IMR-90 (cell line): ENCODE data around the gene ZNF853. TPM values are rescaled to one million over a fixed set of nuclear protein-coding genes. Genes with fewer than 3 reads are reported as not detected.

ENCODE experiments used
- ATAC-seq: fragments of 200-7000 bp; cut with Tn5 transposase; 2 replicates; pipeline ENCODE4 v1.9.1; 2020; ENCODE audit warnings: low read depth, mild to moderate bottlenecking, moderate library complexity
- BruUV-seq: library from RNA; stranded (reverse); fragments of 400-500 nt; replicated peaks from 2 replicates; lab custom pipeline; 2021; lab: Mats Ljungman, UMichigan
- CTCF ChIA-PET: fragments of 300-600 bp; formaldehyde crosslinking; extraction: SDS; loops from one replicate; lab custom pipeline; 2021; ENCODE audit warnings: antibody characterized with exemption; lab: Yijun Ruan, JAX
- POLR2A ChIA-PET: fragments of 300-600 bp; sonication (Branson Sonifier 250); formaldehyde crosslinking; loops from one replicate; lab custom pipeline; 2022; ENCODE audit warnings: antibody characterized with exemption; ENCODE audit not compliant: unreplicated experiment; lab: Charles Lee
- DNase-seq: peaks from one replicate; pipeline ENCODE4 v3.0.0; 2013
- H2AFZ ChIP-seq: replicated peaks from 2 replicates; pipeline ENCODE3; 2013; ENCODE audit warnings: low read length, mild to moderate bottlenecking; ENCODE audit not compliant: poor library complexity
- H2AK5ac ChIP-seq: 2 replicates; pipeline ENCODE4 v1.6.1; 2013; ENCODE audit warnings: low read depth, low read length, inconsistent platforms
- H2AK9ac ChIP-seq: replicated peaks from 2 replicates; pipeline ENCODE3; 2013; ENCODE audit warnings: mild to moderate bottlenecking, low read depth, low read length, moderate library complexity; ENCODE audit not compliant: poor library complexity
- H2BK120ac ChIP-seq: 2 replicates; pipeline ENCODE4 v1.6.1; 2013; ENCODE audit warnings: low read depth, low read length, inconsistent platforms
- H2BK15ac ChIP-seq: 3 replicates; pipeline ENCODE4 v1.6.1; 2013; ENCODE audit warnings: low read depth, low read length, inconsistent platforms
- H2BK20ac ChIP-seq: 2 replicates; pipeline ENCODE4 v1.6.1; 2013; ENCODE audit warnings: low read depth, mild to moderate bottlenecking, inconsistent platforms, low read length, moderate library complexity
- H2BK5ac ChIP-seq: 2 replicates; pipeline ENCODE4 v1.6.1; 2013; ENCODE audit warnings: mild to moderate bottlenecking, low read depth, low read length, inconsistent platforms; ENCODE audit not compliant: poor library complexity, severe bottlenecking
- H3K14ac ChIP-seq: replicated peaks from 2 replicates; pipeline ENCODE4 v1.6.1; 2013; ENCODE audit warnings: low read depth, low read length, inconsistent platforms
- H3K18ac ChIP-seq: 2 replicates; pipeline ENCODE4 v1.6.1; 2013; ENCODE audit warnings: low read depth, low read length, control low read depth
- H3K23ac ChIP-seq: 2 replicates; pipeline ENCODE4 v1.6.1; 2013; ENCODE audit warnings: low read depth, low read length, inconsistent platforms
- H3K27ac ChIP-seq: 2 replicates; pipeline ENCODE4 v1.5.1; 2013; ENCODE audit warnings: mild to moderate bottlenecking, control low read depth, low read length; ENCODE audit not compliant: insufficient read depth
- H3K27me3 ChIP-seq: 2 replicates; pipeline ENCODE4 v1.6.1; 2013; ENCODE audit warnings: low read length; ENCODE audit not compliant: control insufficient read depth, insufficient read depth
- H3K36me3 ChIP-seq: 2 replicates; pipeline ENCODE4 v1.6.1; 2013; ENCODE audit warnings: low read length, mixed read lengths; ENCODE audit not compliant: control insufficient read depth, insufficient read depth
- H3K4ac ChIP-seq: 2 replicates; pipeline ENCODE4 v1.6.1; 2013; ENCODE audit warnings: low read depth, low read length, inconsistent platforms
- H3K4me1 ChIP-seq: 2 replicates; pipeline ENCODE4 v1.6.1; 2013; ENCODE audit warnings: low read length, mixed read lengths; ENCODE audit not compliant: control insufficient read depth, insufficient read depth
- H3K4me2 ChIP-seq: 2 replicates; pipeline ENCODE4 v1.6.1; 2013; ENCODE audit warnings: low read depth, mild to moderate bottlenecking, control low read depth, low read length, moderate library complexity
- H3K4me3 ChIP-seq: 2 replicates; pipeline ENCODE4 v1.5.1; 2013; ENCODE audit warnings: low read depth, mild to moderate bottlenecking, control low read depth, low read length, moderate library complexity; ENCODE audit not compliant: insufficient read depth
- H3K56ac ChIP-seq: 2 replicates; pipeline ENCODE4 v1.6.1; 2013; ENCODE audit warnings: low read length, inconsistent platforms; ENCODE audit not compliant: insufficient read depth; ENCODE audit errors: extremely low read depth
- H3K79me1 ChIP-seq, 2 experiments: 2 replicates each; pipeline ENCODE4 v1.6.1; 2013; ENCODE audit warnings: low read length in 2 of 2, inconsistent platforms in 1 of 2, low read depth in 1 of 2
- H3K9ac ChIP-seq: 2 replicates; pipeline ENCODE4 v1.6.1; 2013; ENCODE audit warnings: low read depth, low read length, control low read depth
- H3K9me1 ChIP-seq: 2 replicates; pipeline ENCODE4 v1.6.1; 2013; ENCODE audit warnings: low read length, inconsistent platforms; ENCODE audit not compliant: insufficient read depth
- H3K9me3 ChIP-seq: 2 replicates; pipeline ENCODE4 v1.6.1; 2013; ENCODE audit warnings: low read length; ENCODE audit not compliant: control insufficient read depth, insufficient read depth
- H4K20me1 ChIP-seq: 2 replicates; pipeline ENCODE4 v1.6.1; 2013; ENCODE audit warnings: low read length, inconsistent platforms; ENCODE audit not compliant: insufficient read depth
- H4K5ac ChIP-seq: 2 replicates; pipeline ENCODE4 v1.6.1; 2013; ENCODE audit warnings: mild to moderate bottlenecking, low read depth, low read length, control low read depth
- H4K8ac ChIP-seq, 2 experiments: 2 replicates each; pipeline ENCODE4 v1.6.1; 2013; ENCODE audit warnings: low read depth in 2 of 2, low read length in 2 of 2, control low read depth in 1 of 2, inconsistent platforms in 1 of 2
- H4K91ac ChIP-seq: 2 replicates; pipeline ENCODE4 v1.6.1; 2013; ENCODE audit warnings: low read depth, low read length, inconsistent platforms; ENCODE audit not compliant: insufficient read depth
- CEBPB ChIP-seq: IDR thresholded peaks from 2 replicates; pipeline ENCODE4 v1.6.1; 2012; ENCODE audit warnings: low read depth, low read length, improper control_type of control experiment
- CHD1 ChIP-seq: IDR thresholded peaks from 2 replicates; pipeline ENCODE4 v1.6.1; 2012; ENCODE audit warnings: low read depth, low read length, improper control_type of control experiment
- FOS ChIP-seq: fragments of 150-350 bp; IDR thresholded peaks from 2 replicates; pipeline ENCODE4 v1.6.1; 2016; ENCODE audit warnings: low read depth, low read length
- MAFK ChIP-seq: IDR thresholded peaks from 2 replicates; pipeline ENCODE4 v1.6.1; 2012; ENCODE audit warnings: low read depth, low read length, improper control_type of control experiment
- MAZ ChIP-seq: IDR thresholded peaks from 2 replicates; pipeline ENCODE4 v1.6.1; 2012; ENCODE audit warnings: low read depth, mild to moderate bottlenecking, low read length, improper control_type of control experiment, moderate library complexity, borderline replicate concordance
- MXI1 ChIP-seq: IDR thresholded peaks from 2 replicates; pipeline ENCODE4 v1.6.1; 2012; ENCODE audit warnings: low read depth, mild to moderate bottlenecking, low read length, moderate library complexity, borderline replicate concordance
- NFE2L2 ChIP-seq: fragments of 150-350 bp; IDR thresholded peaks from 2 replicates; pipeline ENCODE4 v1.6.1; 2016; ENCODE audit warnings: low read depth, mild to moderate bottlenecking, low read length
- POLR2A ChIP-seq: IDR thresholded peaks from 2 replicates; pipeline ENCODE4 v1.6.1; 2012; ENCODE audit warnings: mild to moderate bottlenecking, low read depth, low read length
- RAD21 ChIP-seq: IDR thresholded peaks from 2 replicates; pipeline ENCODE4 v1.6.1; 2012; ENCODE audit warnings: low read length, improper control_type of control experiment
- RFX5 ChIP-seq: IDR thresholded peaks from 2 replicates; pipeline ENCODE4 v1.8.0; 2012; ENCODE audit warnings: low read depth, mild to moderate bottlenecking, low read length, moderate library complexity
- SMC3 ChIP-seq: fragments of 150-350 bp; IDR thresholded peaks from 2 replicates; pipeline ENCODE4 v1.6.1; 2016; ENCODE audit warnings: low read depth, mild to moderate bottlenecking, antibody characterized with exemption, low read length, moderate library complexity
- WGBS, 2 experiments: methylation state at CpG; one replicate each; pipeline versions ENCODE4 v1.1.5 to v1.1.7; 2013; ENCODE audit warnings: missing lambda C conversion rate in 2 of 2; ENCODE audit not compliant: insufficient read length in 1 of 2; ENCODE audit errors: extremely low coverage in 2 of 2; 5-methylcytosine and 5-hydroxymethylcytosine counted together
- dilution Hi-C: fragments of 300-500 bp; cut with HindIII; formaldehyde crosslinking; loops from one replicate; pipeline ENCODE4 v1.14.3; 2018; ENCODE audit warnings: low sequenced_read_pairs; ENCODE audit not compliant: unreplicated experiment
- in situ Hi-C: fragments of 300-500 bp; cut with MboI; formaldehyde crosslinking; loops from 3 replicates; pipeline ENCODE4 v1.14.3; 2019; ENCODE audit warnings: low sequenced_read_pairs, inconsistent platforms, mixed read lengths
- intact Hi-C: fragments of 100-400 bp; cut with micrococcal nuclease; formaldehyde crosslinking; loops from 2 replicates; pipeline ENCODE4 v1.10.0; 2022
- polyA plus RNA-seq, 3 experiments: library from polyadenylated mRNA; depleted of rRNA; stranded (reverse); fragments of >200 nt; gene quantifications; 2 replicates each; pipeline ENCODE4 v1.2.3, GENCODE V29; 2012; ENCODE audit warnings: low replicate concordance in 1 of 3
- total RNA-seq: library from RNA; depleted of rRNA; stranded (reverse); fragments of >200 nt; gene quantifications from 2 replicates; pipeline ENCODE4 v1.2.3, GENCODE V29; 2012
- TF ChIP-seq, protein P1 (sequence below): fragments of 150-350 bp; IDR thresholded peaks from 2 replicates; pipeline ENCODE4 v1.6.1; 2016; ENCODE audit warnings: low read depth, mild to moderate bottlenecking, low read length, moderate library complexity, borderline replicate concordance
- TF ChIP-seq, protein P2 (sequence below): fragments of 150-350 bp; IDR thresholded peaks from 2 replicates; pipeline ENCODE4 v1.6.1; 2017; ENCODE audit warnings: mild to moderate bottlenecking, antibody characterized with exemption, low read length, low read depth
- TF ChIP-seq, protein P3 (sequence below): conservative IDR thresholded peaks from 2 replicates; pipeline ENCODE4 v1.5.1; 2012; ENCODE audit warnings: mild to moderate bottlenecking, low read depth, low read length, improper control_type of control experiment

ZNF853 gene
- total and polyA plus RNA-seq, 2 of the 4 experiments (the other 2 are of a cell fraction), result 3.4 TPM

DNA sequence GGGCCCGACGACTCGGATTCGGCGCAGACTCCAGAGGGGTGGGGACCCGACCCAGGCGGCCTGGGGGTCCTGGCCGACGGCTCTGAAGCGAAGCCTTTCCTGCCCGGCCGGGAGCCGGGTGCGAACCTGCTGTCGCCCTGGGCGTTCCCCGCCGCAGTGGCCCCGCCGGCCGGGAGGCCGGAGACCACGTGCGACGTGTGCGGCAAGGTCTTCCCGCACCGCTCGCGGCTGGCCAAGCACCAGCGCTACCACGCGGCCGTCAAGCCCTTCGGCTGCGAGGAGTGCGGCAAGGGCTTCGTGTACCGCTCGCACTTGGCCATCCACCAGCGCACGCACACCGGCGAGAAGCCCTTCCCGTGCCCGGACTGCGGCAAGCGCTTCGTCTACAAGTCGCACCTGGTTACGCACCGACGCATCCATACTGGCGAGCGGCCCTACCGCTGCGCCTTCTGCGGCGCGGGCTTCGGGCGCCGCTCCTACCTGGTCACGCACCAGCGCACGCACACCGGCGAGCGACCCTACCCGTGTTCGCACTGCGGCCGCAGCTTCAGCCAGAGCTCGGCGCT is 37.1 kb downstream of the ZNF853 start:
- Histone ChIP-seq H2BK120ac (no peak overlapping the region), H2BK5ac (no peak overlapping the region), H2AK9ac (no peak overlapping the region), H3K56ac (no peak overlapping the region), H3K4ac (no peak overlapping the region), H2AFZ (no peak overlapping the region), H3K9me3 (peaks cover 40% of the 10 kb centered on the region), H3K4me3 (no peak overlapping the region), H4K8ac (no peak overlapping the region), H3K27ac (no peak overlapping the region), H3K27me3 (no peaks in the 10 kb centered on the region), H3K9ac (no peak overlapping the region), H3K79me1 (peaks cover 0 to 13% of the 10 kb centered on the region in 2 experiments; a peak in 1 of 4 replicates), H3K23ac (no peak overlapping the region), H3K4me2 (no peak overlapping the region), H2BK20ac (no peak overlapping the region), H4K20me1 (peaks cover under 1% of the 10 kb centered on the region; the same call in 1 of the 2 replicates), H4K5ac (no peak overlapping the region), H3K9me1 (no peaks in the 10 kb centered on the region), H2BK15ac (no peak overlapping the region), H4K91ac (no peak overlapping the region), H2AK5ac (no peak overlapping the region), H3K14ac (no peak overlapping the region), H3K4me1 (no peaks in the 10 kb centered on the region), H3K36me3 (peaks cover 81% of the 10 kb centered on the region), H3K18ac (no peak overlapping the region)
- ATAC-seq (no peak), DNase-seq (no peak)
- in situ Hi-C loops, result no loop called here
- BruUV-seq, result no TSS peak
- intact Hi-C loops, result no loop called here
- TF ChIP-seq RAD21 (no peak), CEBPB (no peak), RFX5 (no peak), NFE2L2 (no peak), FOS (no peak), MAZ (no peak), MAFK (no peak), MXI1 (no peak), CHD1 (no peak), SMC3 (no peak), POLR2A (no peak)
- TF ChIP-seq, protein P1, sequence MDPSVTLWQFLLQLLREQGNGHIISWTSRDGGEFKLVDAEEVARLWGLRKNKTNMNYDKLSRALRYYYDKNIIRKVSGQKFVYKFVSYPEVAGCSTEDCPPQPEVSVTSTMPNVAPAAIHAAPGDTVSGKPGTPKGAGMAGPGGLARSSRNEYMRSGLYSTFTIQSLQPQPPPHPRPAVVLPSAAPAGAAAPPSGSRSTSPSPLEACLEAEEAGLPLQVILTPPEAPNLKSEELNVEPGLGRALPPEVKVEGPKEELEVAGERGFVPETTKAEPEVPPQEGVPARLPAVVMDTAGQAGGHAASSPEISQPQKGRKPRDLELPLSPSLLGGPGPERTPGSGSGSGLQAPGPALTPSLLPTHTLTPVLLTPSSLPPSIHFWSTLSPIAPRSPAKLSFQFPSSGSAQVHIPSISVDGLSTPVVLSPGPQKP, result no peak
- TF ChIP-seq, protein P2, sequence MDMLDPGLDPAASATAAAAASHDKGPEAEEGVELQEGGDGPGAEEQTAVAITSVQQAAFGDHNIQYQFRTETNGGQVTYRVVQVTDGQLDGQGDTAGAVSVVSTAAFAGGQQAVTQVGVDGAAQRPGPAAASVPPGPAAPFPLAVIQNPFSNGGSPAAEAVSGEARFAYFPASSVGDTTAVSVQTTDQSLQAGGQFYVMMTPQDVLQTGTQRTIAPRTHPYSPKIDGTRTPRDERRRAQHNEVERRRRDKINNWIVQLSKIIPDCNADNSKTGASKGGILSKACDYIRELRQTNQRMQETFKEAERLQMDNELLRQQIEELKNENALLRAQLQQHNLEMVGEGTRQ, result no peak
- TF ChIP-seq, protein P3, sequence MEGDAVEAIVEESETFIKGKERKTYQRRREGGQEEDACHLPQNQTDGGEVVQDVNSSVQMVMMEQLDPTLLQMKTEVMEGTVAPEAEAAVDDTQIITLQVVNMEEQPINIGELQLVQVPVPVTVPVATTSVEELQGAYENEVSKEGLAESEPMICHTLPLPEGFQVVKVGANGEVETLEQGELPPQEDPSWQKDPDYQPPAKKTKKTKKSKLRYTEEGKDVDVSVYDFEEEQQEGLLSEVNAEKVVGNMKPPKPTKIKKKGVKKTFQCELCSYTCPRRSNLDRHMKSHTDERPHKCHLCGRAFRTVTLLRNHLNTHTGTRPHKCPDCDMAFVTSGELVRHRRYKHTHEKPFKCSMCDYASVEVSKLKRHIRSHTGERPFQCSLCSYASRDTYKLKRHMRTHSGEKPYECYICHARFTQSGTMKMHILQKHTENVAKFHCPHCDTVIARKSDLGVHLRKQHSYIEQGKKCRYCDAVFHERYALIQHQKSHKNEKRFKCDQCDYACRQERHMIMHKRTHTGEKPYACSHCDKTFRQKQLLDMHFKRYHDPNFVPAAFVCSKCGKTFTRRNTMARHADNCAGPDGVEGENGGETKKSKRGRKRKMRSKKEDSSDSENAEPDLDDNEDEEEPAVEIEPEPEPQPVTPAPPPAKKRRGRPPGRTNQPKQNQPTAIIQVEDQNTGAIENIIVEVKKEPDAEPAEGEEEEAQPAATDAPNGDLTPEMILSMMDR, result no peak
- WGBS, 2 experiments, result 98% methylated on average over 40 of the region's 75 CpGs; no CpG with 5 or more reads in 1 of the 2 experiments
- ChIA-PET CTCF (no interaction called here), POLR2A (no interaction called here)
- dilution Hi-C loops, result no loop called here
